ENCODE results near the gene KRT2.

Gene KRT2

DNA sequence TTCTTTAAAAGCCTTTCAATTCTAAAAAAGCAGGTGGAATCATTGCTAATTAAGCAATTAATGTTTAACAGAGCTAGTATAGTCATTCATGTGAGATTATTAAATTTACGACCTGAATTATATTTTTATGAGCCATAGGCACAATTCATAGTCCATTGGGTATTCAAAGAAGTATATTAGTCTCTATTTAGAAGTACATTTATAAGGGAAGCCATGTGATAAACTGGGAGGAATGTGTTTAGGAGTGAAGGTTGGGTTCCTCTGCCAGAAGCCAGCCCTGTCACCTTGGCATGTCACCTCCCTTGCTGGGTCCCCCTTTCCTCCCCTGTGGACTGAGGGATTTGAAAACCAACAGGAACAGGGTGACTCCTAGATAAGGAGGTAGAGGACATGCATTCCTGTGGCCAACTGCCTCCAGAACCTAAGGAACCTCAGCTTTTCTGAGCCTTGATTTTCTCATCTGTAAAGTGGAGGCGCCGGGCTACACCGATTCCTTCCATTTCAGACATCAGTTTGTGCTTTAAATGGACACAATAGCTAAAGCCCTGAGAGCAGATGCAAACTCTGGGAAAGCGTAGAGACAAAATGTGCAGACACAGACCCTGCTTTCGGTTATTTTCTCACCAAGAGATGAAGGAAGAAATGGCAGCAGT, 5.4 kb upstream of the KRT2 start:
- Histone ChIP-seq H3K36me3 (ENCODE audit: control insufficient read depth, insufficient read depth, low read length) (no peaks in the 10 kb centered on the region), H3K4me1 (no peaks in the 10 kb centered on the region), H3K9ac (no peak overlapping the region), H2AFZ (no peak overlapping the region), H3K27ac (no peak overlapping the region), H3K9me3 (ENCODE audit: control insufficient read depth, low read length) (no peaks in the 10 kb centered on the region), H3K79me2 (no peaks in the 10 kb centered on the region), H3K4me3 (ENCODE audit: low read depth, low read length) (no peak overlapping the region), H3K4me2 (ENCODE audit: low read length) (no peak overlapping the region), H3K27me3 (ENCODE audit: control insufficient read depth, insufficient read depth, low read length) (no peaks in the 10 kb centered on the region)
- TF ChIP-seq, protein P1, sequence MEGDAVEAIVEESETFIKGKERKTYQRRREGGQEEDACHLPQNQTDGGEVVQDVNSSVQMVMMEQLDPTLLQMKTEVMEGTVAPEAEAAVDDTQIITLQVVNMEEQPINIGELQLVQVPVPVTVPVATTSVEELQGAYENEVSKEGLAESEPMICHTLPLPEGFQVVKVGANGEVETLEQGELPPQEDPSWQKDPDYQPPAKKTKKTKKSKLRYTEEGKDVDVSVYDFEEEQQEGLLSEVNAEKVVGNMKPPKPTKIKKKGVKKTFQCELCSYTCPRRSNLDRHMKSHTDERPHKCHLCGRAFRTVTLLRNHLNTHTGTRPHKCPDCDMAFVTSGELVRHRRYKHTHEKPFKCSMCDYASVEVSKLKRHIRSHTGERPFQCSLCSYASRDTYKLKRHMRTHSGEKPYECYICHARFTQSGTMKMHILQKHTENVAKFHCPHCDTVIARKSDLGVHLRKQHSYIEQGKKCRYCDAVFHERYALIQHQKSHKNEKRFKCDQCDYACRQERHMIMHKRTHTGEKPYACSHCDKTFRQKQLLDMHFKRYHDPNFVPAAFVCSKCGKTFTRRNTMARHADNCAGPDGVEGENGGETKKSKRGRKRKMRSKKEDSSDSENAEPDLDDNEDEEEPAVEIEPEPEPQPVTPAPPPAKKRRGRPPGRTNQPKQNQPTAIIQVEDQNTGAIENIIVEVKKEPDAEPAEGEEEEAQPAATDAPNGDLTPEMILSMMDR (IDR thresholded peaks at IDR 0.05) = no peak

GRCh38 chr12:52656616-52657015, 4.6 kb upstream of the KRT2 start:
- no peak overlapping the region for H3K9ac ChIP-seq
- no peaks in the 10 kb centered on the region for H3K79me2 ChIP-seq
- no peaks in the 10 kb centered on the region for H3K4me1 ChIP-seq
- H3K27me3 ChIP-seq (ENCODE audit: control insufficient read depth, insufficient read depth, low read length) = no peaks in the 10 kb centered on the region
- H3K36me3 ChIP-seq (ENCODE audit: control insufficient read depth, insufficient read depth, low read length) = no peaks in the 10 kb centered on the region
- no peak overlapping the region for H2AFZ ChIP-seq
- TF ChIP-seq, protein P1 (IDR thresholded peaks at IDR 0.05) = no peak
- no peak overlapping the region for H3K4me2 ChIP-seq (ENCODE audit: low read length)
- no peaks in the 10 kb centered on the region for H3K9me3 ChIP-seq (ENCODE audit: control insufficient read depth, low read length)
- H3K4me3 ChIP-seq (ENCODE audit: low read depth, low read length) = no peak overlapping the region
- no peak overlapping the region for H3K27ac ChIP-seq

DNA sequence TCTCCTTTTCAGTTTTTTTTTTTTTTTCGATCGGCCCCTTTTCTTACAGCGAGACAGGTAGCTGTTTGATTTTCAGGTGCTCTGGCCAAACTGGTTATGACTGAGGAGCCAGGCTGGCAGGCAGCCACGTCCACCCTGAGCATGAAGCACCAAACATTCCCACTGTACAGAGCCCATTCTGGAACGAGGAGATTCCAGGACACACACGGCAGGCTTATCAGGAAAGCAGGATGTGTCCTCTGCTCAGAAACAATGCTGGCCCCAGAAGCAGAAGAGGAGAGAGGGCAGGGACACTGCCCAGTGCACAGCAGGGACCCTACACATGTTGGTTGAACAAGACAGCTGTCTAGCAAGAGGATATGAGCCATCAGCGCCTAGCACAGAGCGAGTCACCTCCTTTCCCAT, 3.7 kb upstream of the KRT2 start:
- Histone ChIP-seq H3K9ac (no peak overlapping the region), H3K4me3 (ENCODE audit: low read depth, low read length) (no peak overlapping the region), H2AFZ (no peak overlapping the region), H3K79me2 (no peaks in the 10 kb centered on the region), H3K36me3 (ENCODE audit: control insufficient read depth, insufficient read depth, low read length) (no peaks in the 10 kb centered on the region), H3K27ac (no peak overlapping the region), H3K27me3 (ENCODE audit: control insufficient read depth, insufficient read depth, low read length) (no peaks in the 10 kb centered on the region), H3K4me1 (no peaks in the 10 kb centered on the region), H3K9me3 (ENCODE audit: control insufficient read depth, low read length) (no peaks in the 10 kb centered on the region), H3K4me2 (ENCODE audit: low read length) (no peak overlapping the region)
- TF ChIP-seq, protein P1 (IDR thresholded peaks at IDR 0.05) = no peak

DNA sequence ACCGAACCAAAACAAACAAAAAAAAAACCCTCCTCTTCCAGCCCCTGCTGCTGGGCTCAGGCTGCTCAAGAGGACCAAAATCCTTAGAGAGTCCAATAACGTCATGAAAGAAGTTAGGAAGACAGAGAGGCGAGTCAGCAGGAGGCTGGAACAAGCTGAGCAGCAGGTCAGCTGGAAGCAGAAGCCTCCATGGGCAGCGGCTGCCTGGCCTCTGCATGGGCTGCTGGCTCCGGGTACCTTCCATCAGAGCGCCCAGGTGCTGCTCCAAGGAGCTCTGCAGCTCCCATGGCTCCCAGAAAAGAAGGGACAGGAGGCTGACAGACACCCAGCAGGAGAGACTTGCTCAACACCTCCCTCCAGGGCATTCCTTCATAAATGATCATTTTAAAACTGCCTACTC, 3.2 kb upstream of the KRT2 start:
- Histone ChIP-seq H3K36me3 (ENCODE audit: control insufficient read depth, insufficient read depth, low read length) (no peaks in the 10 kb centered on the region), H3K4me3 (ENCODE audit: low read depth, low read length) (no peak overlapping the region), H2AFZ (no peak overlapping the region), H3K27me3 (ENCODE audit: control insufficient read depth, insufficient read depth, low read length) (no peaks in the 10 kb centered on the region), H3K4me2 (ENCODE audit: low read length) (no peak overlapping the region), H3K9me3 (ENCODE audit: control insufficient read depth, low read length) (no peaks in the 10 kb centered on the region), H3K9ac (no peak overlapping the region), H3K79me2 (no peaks in the 10 kb centered on the region), H3K4me1 (no peaks in the 10 kb centered on the region), H3K27ac (no peak overlapping the region)
- TF ChIP-seq, protein P1 (IDR thresholded peaks at IDR 0.05) = no peak

- Histone ChIP-seq H3K4me2 (ENCODE audit: low read length) (no peak overlapping the region), H3K27ac (no peak overlapping the region), H3K9me3 (ENCODE audit: control insufficient read depth, low read length) (no peaks in the 10 kb centered on the region), H2AFZ (no peak overlapping the region), H3K4me3 (ENCODE audit: low read depth, low read length) (no peak overlapping the region), H3K4me1 (no peaks in the 10 kb centered on the region), H3K79me2 (no peaks in the 10 kb centered on the region), H3K36me3 (ENCODE audit: control insufficient read depth, insufficient read depth, low read length) (no peaks in the 10 kb centered on the region), H3K27me3 (ENCODE audit: control insufficient read depth, insufficient read depth, low read length) (no peaks in the 10 kb centered on the region), H3K9ac (no peak overlapping the region)
- TF ChIP-seq, protein P1 (IDR thresholded peaks at IDR 0.05) = no peak
Observed at GRCh38 chr12:52650520-52651081, 1.4 kb downstream of the KRT2 start.
